MCF 10A (cell line): Measurements from ENCODE around the gene PDGFD. TPM values are rescaled to one million over a fixed set of nuclear protein-coding genes. Genes with fewer than 3 reads are reported as not detected.

Experiments used
- BruUV-seq: library from RNA; stranded (reverse); fragments of 400-500 nt; replicated peaks from 2 replicates; lab custom pipeline; 2021; lab: Mats Ljungman, UMichigan
- CTCF ChIA-PET: fragments of 300-600 bp; sonication (Branson Sonifier 250); formaldehyde crosslinking; extraction: SDS; loops from one replicate; lab custom pipeline; 2021; ENCODE audit warnings: antibody characterized with exemption, inconsistent platforms; lab: Yijun Ruan, JAX
- POLR2A ChIA-PET: fragments of 300-600, 350-650 bp; sonication (Branson Sonifier 250); formaldehyde crosslinking; extraction: SDS; loops from one replicate; lab custom pipeline; 2020; ENCODE audit warnings: antibody characterized with exemption, inconsistent platforms; lab: Yijun Ruan, JAX
- DNase-seq: peaks from one replicate; pipeline ENCODE4 v3.0.0-alpha.2; 2018; ENCODE audit not compliant: unreplicated experiment
- H3K27ac Mint-ChIP-seq: one replicate; pipeline ENCODE4 v1.8.0; 2022; ENCODE audit warnings: mild to moderate bottlenecking, low read depth, mixed read lengths; ENCODE audit not compliant: unreplicated experiment
- H3K27me3 Mint-ChIP-seq: one replicate; pipeline ENCODE4 v1.8.0; 2022; ENCODE audit warnings: mixed read lengths; ENCODE audit not compliant: insufficient read depth, unreplicated experiment
- H3K36me3 Mint-ChIP-seq: one replicate; pipeline ENCODE4 v1.8.0; 2022; ENCODE audit warnings: mild to moderate bottlenecking, moderate library complexity, mixed read lengths; ENCODE audit not compliant: insufficient read depth, unreplicated experiment
- H3K4me1 Mint-ChIP-seq: one replicate; pipeline ENCODE4 v1.8.0; 2022; ENCODE audit warnings: mixed read lengths; ENCODE audit not compliant: insufficient read depth, unreplicated experiment
- H3K4me3 Mint-ChIP-seq: one replicate; pipeline ENCODE4 v1.8.0; 2022; ENCODE audit warnings: mild to moderate bottlenecking, moderate library complexity, mixed read lengths; ENCODE audit not compliant: unreplicated experiment
- H3K9me3 Mint-ChIP-seq: one replicate; pipeline ENCODE4 v1.8.0; 2022; ENCODE audit warnings: mixed read lengths; ENCODE audit not compliant: unreplicated experiment
- CTCF ChIP-seq: fragments of 200-600 bp; IDR thresholded peaks from one replicate; pipeline ENCODE4 v1.8.0; 2022; ENCODE audit warnings: antibody characterized with exemption, mild to moderate bottlenecking; ENCODE audit not compliant: unreplicated experiment
- intact Hi-C: fragments of 100-400 bp; cut with micrococcal nuclease; formaldehyde crosslinking; loops from 2 replicates; pipeline ENCODE4 v1.14.1; 2022
- total RNA-seq: library from RNA; stranded (reverse); gene quantifications from 2 replicates; pipeline ENCODE4 v1.2.3, GENCODE V29; 2022

Gene PDGFD
- total RNA-seq, 1 experiment from 2014 or later = 0.61 TPM

- no peak overlapping the region for H3K4me3 Mint-ChIP-seq
- CTCF ChIA-PET = interaction anchor here (0.6 kb wide), 1 partner anchor 35 kb away, joined by 3 read pairs; no protein-coding TSS in a partner anchor
- POLR2A ChIA-PET = no interaction called here
- BruUV-seq = no TSS peak
- H3K27me3 Mint-ChIP-seq = no peaks in the 10 kb centered on the region
- no peak for DNase-seq
- intact Hi-C loops = no loop called here
- no peaks in the 10 kb centered on the region for H3K36me3 Mint-ChIP-seq
- TF ChIP-seq CTCF = no peak
- no peaks in the 10 kb centered on the region for H3K9me3 Mint-ChIP-seq
- no peak overlapping the region for H3K27ac Mint-ChIP-seq
- peaks cover 6% of the 10 kb centered on the region for H3K4me1 Mint-ChIP-seq
Measured at GRCh38 chr11:104095791-104096190, 68.2 kb downstream of the PDGFD start.

GRCh38 chr11:104094576-104094975 is 69.4 kb downstream of the PDGFD start:
- Mint-ChIP-seq H3K4me3 (no peak overlapping the region), H3K9me3 (no peaks in the 10 kb centered on the region), H3K36me3 (no peaks in the 10 kb centered on the region), H3K27me3 (no peaks in the 10 kb centered on the region), H3K27ac (no peak overlapping the region), H3K4me1 (peaks cover 6% of the 10 kb centered on the region)
- intact Hi-C loops = no loop called here
- no peak for DNase-seq
- no peak for TF ChIP-seq CTCF
- ChIA-PET POLR2A (interaction anchor here (0.7 kb wide), 1 partner anchor 190 kb away, joined by 3 read pairs; no protein-coding TSS in a partner anchor), CTCF (no interaction called here)
- BruUV-seq = no TSS peak

- no TSS peak for BruUV-seq
- no peak overlapping the region for H3K27ac Mint-ChIP-seq
- no peaks in the 10 kb centered on the region for H3K36me3 Mint-ChIP-seq
- POLR2A ChIA-PET = interaction anchor here (0.6 to 1.6 kb wide), 3 partner anchors 11 to 45 kb away, joined by 3 to 4 read pairs (median 3); no protein-coding TSS in a partner anchor
- DNase-seq = no peak
- no peaks in the 10 kb centered on the region for H3K27me3 Mint-ChIP-seq
- H3K9me3 Mint-ChIP-seq = no peaks in the 10 kb centered on the region
- H3K4me3 Mint-ChIP-seq = no peak overlapping the region
- CTCF ChIA-PET = interaction anchor here (1.0 to 1.1 kb wide), 2 partner anchors 34 to 54 kb away, joined by 3 read pairs; no protein-coding TSS in a partner anchor
- intact Hi-C loops = no loop called here
- H3K4me1 Mint-ChIP-seq = peaks cover 6% of the 10 kb centered on the region
- no peak for TF ChIP-seq CTCF
Measured at GRCh38 chr11:104093426-104094280, 70.3 kb downstream of the PDGFD start.

GRCh38 chr11:104092744-104093143 is 71.2 kb downstream of the PDGFD start:
- BruUV-seq = no TSS peak
- H3K27me3 Mint-ChIP-seq = no peaks in the 10 kb centered on the region
- DNase-seq = no peak
- CTCF ChIA-PET = interaction anchor here (1.0 to 1.1 kb wide), 2 partner anchors 35 to 55 kb away, joined by 3 read pairs; no protein-coding TSS in a partner anchor
- H3K36me3 Mint-ChIP-seq = no peaks in the 10 kb centered on the region
- no peak for TF ChIP-seq CTCF
- peaks cover 6% of the 10 kb centered on the region for H3K4me1 Mint-ChIP-seq
- no peak overlapping the region for H3K4me3 Mint-ChIP-seq
- H3K9me3 Mint-ChIP-seq = no peaks in the 10 kb centered on the region
- intact Hi-C loops = no loop called here
- POLR2A ChIA-PET = interaction anchor here (0.6 to 1.6 kb wide), 4 partner anchors 10 to 46 kb away, joined by 3 to 10 read pairs (median 4); no protein-coding TSS in a partner anchor
- H3K27ac Mint-ChIP-seq = no peak overlapping the region
